HG02870 (cell line): ENCODE data around the gene TMEM117.

ENCODE experiments used
- ATAC-seq: cut with Tn5 transposase; IDR thresholded peaks from one replicate; pipeline ENCODE4 v1.9.1; 2021; ENCODE audit warnings: mild to moderate bottlenecking, moderate library complexity; ENCODE audit not compliant: unreplicated experiment

The TMEM117 gene

GRCh38 chr12:43883748-43884147 is 47.9 kb downstream of the TMEM117 start:
- ATAC-seq, result no peak

GRCh38 chr12:43884683-43885410 is 49.0 kb downstream of the TMEM117 start:
- no peak for ATAC-seq

GRCh38 chr12:43887397-43887796 is 51.5 kb downstream of the TMEM117 start:
- ATAC-seq, result no peak

GRCh38 chr12:43891856-43892574 is 56.1 kb downstream of the TMEM117 start:
- ATAC-seq, result no peak

- no peak for ATAC-seq
Observed at GRCh38 chr12:43893670-43894069, 57.8 kb downstream of the TMEM117 start.

- no peak for ATAC-seq
Observed at GRCh38 chr12:43895580-43896206, 59.8 kb downstream of the TMEM117 start.

- no peak for ATAC-seq
Observed at GRCh38 chr12:43896496-43896895, 60.6 kb downstream of the TMEM117 start.

- ATAC-seq, result no peak
Observed at GRCh38 chr12:43898474-43898873, 62.6 kb downstream of the TMEM117 start.

GRCh38 chr12:43899574-43899973 is 63.7 kb downstream of the TMEM117 start:
- no peak for ATAC-seq

GRCh38 chr12:43903686-43904085 is 67.8 kb downstream of the TMEM117 start:
- ATAC-seq, result no peak

GRCh38 chr12:43912859-43913258 is 77.0 kb downstream of the TMEM117 start:
- no peak for ATAC-seq

- no peak for ATAC-seq
Observed at GRCh38 chr12:43914391-43914790, 78.5 kb downstream of the TMEM117 start.

GRCh38 chr12:43914923-43915468 is 79.1 kb downstream of the TMEM117 start:
- no peak for ATAC-seq

- ATAC-seq, result no peak
Observed at GRCh38 chr12:43917896-43918295, 82.0 kb downstream of the TMEM117 start.

- no peak for ATAC-seq
Observed at GRCh38 chr12:43921666-43922337, 85.9 kb downstream of the TMEM117 start.

- no peak for ATAC-seq
Observed at GRCh38 chr12:43930032-43930431, 94.2 kb downstream of the TMEM117 start.

GRCh38 chr12:43931187-43931586 is 95.3 kb downstream of the TMEM117 start:
- no peak for ATAC-seq

- ATAC-seq, result no peak
Observed at GRCh38 chr12:43935581-43935980, 99.7 kb downstream of the TMEM117 start.

GRCh38 chr12:43937947-43938346 is 102.1 kb downstream of the TMEM117 start:
- peak; percentile 73 for ATAC-seq

- ATAC-seq, result no peak
Observed at GRCh38 chr12:43942379-43942778, 106.5 kb downstream of the TMEM117 start.

GRCh38 chr12:43945983-43946382 is 110.1 kb downstream of the TMEM117 start:
- ATAC-seq, result no peak
